ENCODE results near the gene SPIRE1. TPM values are rescaled to one million over a fixed set of nuclear protein-coding genes. Genes with fewer than 3 reads are reported as not detected.

SPIRE1 gene
- total and polyA plus RNA-seq, 4 donors = 0.29 to 5.7 (median 3.2) TPM

DNA sequence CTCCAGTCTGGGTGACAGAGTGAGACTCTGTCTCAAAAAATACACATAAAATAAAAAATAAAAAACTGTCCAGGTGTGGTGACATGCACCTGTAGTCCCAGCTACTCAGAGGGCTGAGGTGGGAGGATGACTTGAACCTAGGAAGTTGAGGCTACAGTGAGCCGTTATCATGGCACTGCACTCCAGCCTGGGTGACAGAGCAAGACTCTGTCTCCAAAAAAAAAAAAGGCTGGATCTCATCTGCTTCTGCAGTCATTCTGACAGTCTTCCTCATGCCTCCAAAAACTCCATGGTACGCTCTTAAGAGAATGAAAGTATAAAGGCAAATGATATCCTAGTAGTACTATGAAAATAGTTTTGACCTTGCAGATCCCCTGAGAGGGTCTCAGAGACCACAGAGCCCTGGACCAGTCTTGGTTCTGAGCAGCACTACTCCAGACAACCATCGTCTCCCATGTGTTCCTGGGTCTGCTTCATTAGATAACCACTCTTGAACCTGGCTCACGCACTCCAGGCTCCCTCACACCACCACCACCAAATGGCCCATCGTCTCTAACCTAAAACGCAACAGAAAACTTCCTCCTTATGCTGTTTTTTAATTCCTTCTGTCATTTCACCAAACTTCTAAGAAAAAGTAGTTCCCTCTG lies 26.0 kb downstream of the SPIRE1 start (continued):
- TF ChIP-seq, protein P1, sequence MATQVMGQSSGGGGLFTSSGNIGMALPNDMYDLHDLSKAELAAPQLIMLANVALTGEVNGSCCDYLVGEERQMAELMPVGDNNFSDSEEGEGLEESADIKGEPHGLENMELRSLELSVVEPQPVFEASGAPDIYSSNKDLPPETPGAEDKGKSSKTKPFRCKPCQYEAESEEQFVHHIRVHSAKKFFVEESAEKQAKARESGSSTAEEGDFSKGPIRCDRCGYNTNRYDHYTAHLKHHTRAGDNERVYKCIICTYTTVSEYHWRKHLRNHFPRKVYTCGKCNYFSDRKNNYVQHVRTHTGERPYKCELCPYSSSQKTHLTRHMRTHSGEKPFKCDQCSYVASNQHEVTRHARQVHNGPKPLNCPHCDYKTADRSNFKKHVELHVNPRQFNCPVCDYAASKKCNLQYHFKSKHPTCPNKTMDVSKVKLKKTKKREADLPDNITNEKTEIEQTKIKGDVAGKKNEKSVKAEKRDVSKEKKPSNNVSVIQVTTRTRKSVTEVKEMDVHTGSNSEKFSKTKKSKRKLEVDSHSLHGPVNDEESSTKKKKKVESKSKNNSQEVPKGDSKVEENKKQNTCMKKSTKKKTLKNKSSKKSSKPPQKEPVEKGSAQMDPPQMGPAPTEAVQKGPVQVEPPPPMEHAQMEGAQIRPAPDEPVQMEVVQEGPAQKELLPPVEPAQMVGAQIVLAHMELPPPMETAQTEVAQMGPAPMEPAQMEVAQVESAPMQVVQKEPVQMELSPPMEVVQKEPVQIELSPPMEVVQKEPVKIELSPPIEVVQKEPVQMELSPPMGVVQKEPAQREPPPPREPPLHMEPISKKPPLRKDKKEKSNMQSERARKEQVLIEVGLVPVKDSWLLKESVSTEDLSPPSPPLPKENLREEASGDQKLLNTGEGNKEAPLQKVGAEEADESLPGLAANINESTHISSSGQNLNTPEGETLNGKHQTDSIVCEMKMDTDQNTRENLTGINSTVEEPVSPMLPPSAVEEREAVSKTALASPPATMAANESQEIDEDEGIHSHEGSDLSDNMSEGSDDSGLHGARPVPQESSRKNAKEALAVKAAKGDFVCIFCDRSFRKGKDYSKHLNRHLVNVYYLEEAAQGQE (IDR thresholded peaks at IDR 0.05) = no peak
- no peak for TF ChIP-seq FOXA2 (IDR thresholded peaks at IDR 0.05)
- TF ChIP-seq, protein P2, sequence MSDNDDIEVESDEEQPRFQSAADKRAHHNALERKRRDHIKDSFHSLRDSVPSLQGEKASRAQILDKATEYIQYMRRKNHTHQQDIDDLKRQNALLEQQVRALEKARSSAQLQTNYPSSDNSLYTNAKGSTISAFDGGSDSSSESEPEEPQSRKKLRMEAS (IDR thresholded peaks at IDR 0.05) = no peak

DNA sequence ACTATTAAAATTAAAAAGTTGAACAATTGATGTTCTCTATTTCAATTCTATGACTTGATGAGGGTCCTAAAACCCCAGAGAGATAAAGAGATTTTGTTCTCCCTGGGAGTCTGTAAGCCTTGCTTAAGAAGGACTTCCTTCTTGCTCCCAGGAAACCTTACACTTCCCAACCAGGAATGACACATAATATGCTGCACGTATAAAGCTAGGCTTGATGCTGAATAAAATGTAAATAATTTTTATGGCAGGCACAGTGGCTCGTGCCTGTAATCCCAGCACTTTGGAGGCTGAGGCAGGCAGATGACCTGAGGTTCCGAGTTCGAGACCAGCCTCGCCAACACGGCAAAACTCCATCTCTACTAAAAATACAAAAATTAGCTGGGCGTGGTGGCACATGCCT lies 27.8 kb downstream of the SPIRE1 start:
- WGBS = 90% methylated on average over 7 of the region's 7 CpGs
- H3K27me3 ChIP-seq (ENCODE audit: control insufficient read depth in 4 of 4, insufficient read depth in 4 of 4, low read length in 3 of 4) = no peaks in the 10 kb centered on the region

DNA sequence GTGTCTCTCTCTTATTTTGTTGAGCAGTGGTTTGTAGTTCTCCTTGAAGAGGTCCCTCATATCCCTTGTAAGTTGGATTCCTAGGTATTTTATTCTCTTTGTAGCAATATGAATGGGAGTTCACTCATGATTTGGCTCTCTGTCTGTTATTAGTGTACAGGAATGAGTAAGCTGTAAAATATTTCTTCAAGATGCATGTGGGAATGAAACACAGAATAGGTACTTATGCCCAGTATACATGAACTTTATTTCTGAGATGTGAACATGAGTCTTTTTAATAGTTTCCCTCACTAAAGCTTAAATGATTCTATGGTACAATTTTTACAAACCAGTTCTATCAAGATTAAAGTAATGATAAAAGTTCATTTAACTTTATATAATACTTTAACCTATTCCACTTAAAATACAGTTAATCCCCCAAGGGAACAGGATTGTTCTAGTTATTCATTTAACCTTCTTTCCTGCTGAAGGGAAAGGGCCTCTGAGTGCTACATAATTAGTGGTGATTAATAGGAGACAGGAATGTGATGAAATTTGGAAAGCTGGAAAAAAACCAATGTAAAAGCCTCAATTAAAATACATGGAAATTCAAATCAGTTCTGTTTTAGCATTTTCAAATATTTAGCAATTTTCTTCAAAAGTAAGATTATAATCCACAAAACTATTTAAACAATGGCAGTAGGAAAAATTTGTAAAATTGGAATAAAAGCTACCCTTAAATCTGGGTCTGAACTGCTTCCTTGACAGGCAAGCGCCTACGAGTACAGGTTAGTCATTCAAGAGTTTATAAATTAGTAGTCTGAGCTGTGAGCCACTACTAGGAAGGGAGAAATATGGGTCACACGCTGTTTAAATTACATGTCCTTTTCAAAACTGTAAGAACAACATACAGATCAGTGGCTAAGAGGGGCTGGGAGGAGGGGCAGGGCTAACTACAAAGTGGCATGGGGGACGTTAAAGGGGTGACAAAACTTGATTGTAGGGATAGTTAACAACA lies 28.9 kb downstream of the SPIRE1 start:
- WGBS = 86% methylated on average over 4 of the region's 4 CpGs
- no peaks in the 10 kb centered on the region for H3K27me3 ChIP-seq (ENCODE audit: control insufficient read depth in 4 of 4, insufficient read depth in 4 of 4, low read length in 3 of 4)
- DNase-seq (ENCODE audit: low spot score) = no peak
- H3K27ac ChIP-seq (ENCODE audit: low read depth in 1 of 2, low read length in 2 of 2) = no peak overlapping the region
- H3K4me1 ChIP-seq (ENCODE audit: control insufficient read depth in 4 of 4, insufficient read depth in 4 of 4, low read length in 3 of 4) = no peaks in the 10 kb centered on the region
- no peaks in the 10 kb centered on the region for H3K9me3 ChIP-seq (ENCODE audit: control insufficient read depth in 4 of 4, low read length in 3 of 4)
- TF ChIP-seq, protein P3, sequence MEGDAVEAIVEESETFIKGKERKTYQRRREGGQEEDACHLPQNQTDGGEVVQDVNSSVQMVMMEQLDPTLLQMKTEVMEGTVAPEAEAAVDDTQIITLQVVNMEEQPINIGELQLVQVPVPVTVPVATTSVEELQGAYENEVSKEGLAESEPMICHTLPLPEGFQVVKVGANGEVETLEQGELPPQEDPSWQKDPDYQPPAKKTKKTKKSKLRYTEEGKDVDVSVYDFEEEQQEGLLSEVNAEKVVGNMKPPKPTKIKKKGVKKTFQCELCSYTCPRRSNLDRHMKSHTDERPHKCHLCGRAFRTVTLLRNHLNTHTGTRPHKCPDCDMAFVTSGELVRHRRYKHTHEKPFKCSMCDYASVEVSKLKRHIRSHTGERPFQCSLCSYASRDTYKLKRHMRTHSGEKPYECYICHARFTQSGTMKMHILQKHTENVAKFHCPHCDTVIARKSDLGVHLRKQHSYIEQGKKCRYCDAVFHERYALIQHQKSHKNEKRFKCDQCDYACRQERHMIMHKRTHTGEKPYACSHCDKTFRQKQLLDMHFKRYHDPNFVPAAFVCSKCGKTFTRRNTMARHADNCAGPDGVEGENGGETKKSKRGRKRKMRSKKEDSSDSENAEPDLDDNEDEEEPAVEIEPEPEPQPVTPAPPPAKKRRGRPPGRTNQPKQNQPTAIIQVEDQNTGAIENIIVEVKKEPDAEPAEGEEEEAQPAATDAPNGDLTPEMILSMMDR (IDR thresholded peaks at IDR 0.05; ENCODE audit: low read depth, low read length, missing input control) = no peak
- TF ChIP-seq, protein P2 (IDR thresholded peaks at IDR 0.05) = no peak
- TF ChIP-seq, protein P4, sequence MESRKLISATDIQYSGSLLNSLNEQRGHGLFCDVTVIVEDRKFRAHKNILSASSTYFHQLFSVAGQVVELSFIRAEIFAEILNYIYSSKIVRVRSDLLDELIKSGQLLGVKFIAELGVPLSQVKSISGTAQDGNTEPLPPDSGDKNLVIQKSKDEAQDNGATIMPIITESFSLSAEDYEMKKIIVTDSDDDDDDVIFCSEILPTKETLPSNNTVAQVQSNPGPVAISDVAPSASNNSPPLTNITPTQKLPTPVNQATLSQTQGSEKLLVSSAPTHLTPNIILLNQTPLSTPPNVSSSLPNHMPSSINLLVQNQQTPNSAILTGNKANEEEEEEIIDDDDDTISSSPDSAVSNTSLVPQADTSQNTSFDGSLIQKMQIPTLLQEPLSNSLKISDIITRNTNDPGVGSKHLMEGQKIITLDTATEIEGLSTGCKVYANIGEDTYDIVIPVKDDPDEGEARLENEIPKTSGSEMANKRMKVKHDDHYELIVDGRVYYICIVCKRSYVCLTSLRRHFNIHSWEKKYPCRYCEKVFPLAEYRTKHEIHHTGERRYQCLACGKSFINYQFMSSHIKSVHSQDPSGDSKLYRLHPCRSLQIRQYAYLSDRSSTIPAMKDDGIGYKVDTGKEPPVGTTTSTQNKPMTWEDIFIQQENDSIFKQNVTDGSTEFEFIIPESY (IDR thresholded peaks at IDR 0.05) = no peak
- no peak for TF ChIP-seq YY1 (IDR thresholded peaks at IDR 0.05)
- no peak for TF ChIP-seq TAF1 (conservative IDR thresholded peaks at IDR 0.05)
- no peak for TF ChIP-seq HNF4G (IDR thresholded peaks at IDR 0.05)
- no peak for TF ChIP-seq GABPA (IDR thresholded peaks at IDR 0.05 in 1 of 2, conservative IDR thresholded peaks at IDR 0.05 in 1 of 2)
- TF ChIP-seq FOXA2 (IDR thresholded peaks at IDR 0.05) = no peak
- TF ChIP-seq, protein P5, sequence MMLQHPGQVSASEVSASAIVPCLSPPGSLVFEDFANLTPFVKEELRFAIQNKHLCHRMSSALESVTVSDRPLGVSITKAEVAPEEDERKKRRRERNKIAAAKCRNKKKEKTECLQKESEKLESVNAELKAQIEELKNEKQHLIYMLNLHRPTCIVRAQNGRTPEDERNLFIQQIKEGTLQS (IDR thresholded peaks at IDR 0.05) = no peak
- no peak for TF ChIP-seq JUND (IDR thresholded peaks at IDR 0.05)
- no peak overlapping the region for H3K4me3 ChIP-seq (ENCODE audit: low read depth in 1 of 3, low read length in 3 of 3)
- H3K36me3 ChIP-seq (ENCODE audit: control insufficient read depth in 4 of 4, insufficient read depth in 3 of 4, low read depth in 1 of 4, low read length in 3 of 4) = peaks cover 0 to 2% (median 0%) of the 10 kb centered on the region in 4 donors
- H3K9ac ChIP-seq (ENCODE audit: low read depth in 1 of 2, low read length in 2 of 2) = no peak overlapping the region

More for the DNA sequence above, 27.8 kb downstream of the SPIRE1 start:
- no peak for TF ChIP-seq YY1 (IDR thresholded peaks at IDR 0.05)
- TF ChIP-seq HNF4A (conservative IDR thresholded peaks at IDR 0.05) = no peak
- TF ChIP-seq, protein P1 (IDR thresholded peaks at IDR 0.05) = no peak
- no peak for TF ChIP-seq NR2F2 (IDR thresholded peaks at IDR 0.05)
- Histone ChIP-seq H3K36me3 (ENCODE audit: control insufficient read depth in 4 of 4, insufficient read depth in 3 of 4, low read depth in 1 of 4, low read length in 3 of 4) (peaks cover 0 to 2% (median 0%) of the 10 kb centered on the region in 4 donors), H3K4me1 (ENCODE audit: control insufficient read depth in 4 of 4, insufficient read depth in 4 of 4, low read length in 3 of 4) (no peaks in the 10 kb centered on the region), H3K9ac (ENCODE audit: low read depth in 1 of 2, low read length in 2 of 2) (no peak overlapping the region), H3K9me3 (ENCODE audit: control insufficient read depth in 4 of 4, low read length in 3 of 4) (no peaks in the 10 kb centered on the region), H3K27ac (ENCODE audit: low read depth in 1 of 2, low read length in 2 of 2) (no peak overlapping the region), H3K4me3 (ENCODE audit: low read depth in 1 of 3, low read length in 3 of 3) (no peak overlapping the region)
- no peak for DNase-seq (ENCODE audit: low spot score)
